ENCODE data around the gene FBXO45. TPM values are rescaled to one million over a fixed set of nuclear protein-coding genes. Genes with fewer than 3 reads are reported as not detected.

FBXO45 gene
- polyA plus RNA-seq, 2 of the 4 experiments (the other 2 are of a cell fraction): 6.8 to 19.4 TPM

GRCh38 chr3:196541684-196542445 lies 26.6 kb upstream of the FBXO45 start:
- no peak for FAIRE-seq
- Histone ChIP-seq H3K27ac (no peak overlapping the region), H3K4me2 (no peak overlapping the region), H3K4me3 (no peak overlapping the region), H3K9me3 (no peaks in the 10 kb centered on the region), H3K4me1 (no peaks in the 10 kb centered on the region)
- TF ChIP-seq SREBF2 (IDR thresholded peaks at IDR 0.05): no peak
- TF ChIP-seq RAD21 (conservative IDR thresholded peaks at IDR 0.05 in 1 of 2, IDR thresholded peaks at IDR 0.05 in 1 of 2): no peak
- TF ChIP-seq MAZ (IDR thresholded peaks at IDR 0.05; ENCODE audit: borderline replicate concordance, low read depth, low read length): no peak
- TF ChIP-seq MAFK (IDR thresholded peaks at IDR 0.05; ENCODE audit: partially characterized antibody): no peak
- no peak for TF ChIP-seq USF2 (IDR thresholded peaks at IDR 0.05)
- no peak for TF ChIP-seq JUNB (IDR thresholded peaks at IDR 0.05)
- no peak for TF ChIP-seq KDM1A (IDR thresholded peaks at IDR 0.05; ENCODE audit: low read depth)
- TF ChIP-seq TFCP2L1 (CRISPR knock-in tag; IDR thresholded peaks at IDR 0.05): no peak
- TF ChIP-seq CHD2 (IDR thresholded peaks at IDR 0.05; ENCODE audit: low read length, partially characterized antibody): no peak
- TF ChIP-seq EP300 (IDR thresholded peaks at IDR 0.05): no peak
- no peak for TF ChIP-seq JUN (IDR thresholded peaks at IDR 0.05)
- TF ChIP-seq E2F6 (IDR thresholded peaks at IDR 0.05; ENCODE audit: borderline replicate concordance, low read depth): no peak
- TF ChIP-seq NFE2L2 (conservative IDR thresholded peaks at IDR 0.05; ENCODE audit: low read length): no peak
- TF ChIP-seq EHMT2 (IDR thresholded peaks at IDR 0.05; ENCODE audit: low read depth): no peak
- TF ChIP-seq RFX5 (IDR thresholded peaks at IDR 0.05): no peak
- CTCF ChIA-PET: interaction anchor here (1.3 kb wide), 1 partner anchor 13 kb away, joined by 7 read pairs; no protein-coding TSS in a partner anchor
- POLR2A ChIA-PET: no interaction called here
- 78% methylated on average over 6 of the region's 6 CpGs for WGBS (ENCODE audit: missing lambda C conversion rate)
- no peak for DNase-seq (ENCODE audit: low read depth in 1 of 2, low spot score in 1 of 2)
- no peak for ATAC-seq

GRCh38 chr3:196544491-196544992 lies 23.9 kb upstream of the FBXO45 start:
- H3K9me3 ChIP-seq: peaks cover 5% of the 10 kb centered on the region; the same call in 2 of the 3 replicates
- H3K4me3 ChIP-seq: no peak overlapping the region
- ChIA-PET POLR2A (no interaction called here), CTCF (no interaction called here)
- no peak overlapping the region for H3K27ac ChIP-seq
- no peak for FAIRE-seq
- no peaks in the 10 kb centered on the region for H3K4me1 ChIP-seq
- no peak for DNase-seq (ENCODE audit: low read depth in 1 of 2, low spot score in 1 of 2)
- H3K4me2 ChIP-seq: no peak overlapping the region
- 95% methylated on average over 2 of the region's 2 CpGs for WGBS (ENCODE audit: missing lambda C conversion rate)
- TF ChIP-seq ESRRA (IDR thresholded peaks at IDR 0.05; ENCODE audit: borderline replicate concordance, low read length): no peak
- no peak for TF ChIP-seq CBX8 (IDR thresholded peaks at IDR 0.05)
- no peak for TF ChIP-seq JUNB (IDR thresholded peaks at IDR 0.05)
- no peak for TF ChIP-seq USF2 (IDR thresholded peaks at IDR 0.05)
- no peak for TF ChIP-seq HDAC2 (IDR thresholded peaks at IDR 0.05)
- no peak for TF ChIP-seq ELK1 (IDR thresholded peaks at IDR 0.05; ENCODE audit: low read depth, low read length)
- TF ChIP-seq ZC3H11A (IDR thresholded peaks at IDR 0.05): no peak
- no peak for TF ChIP-seq SREBF2 (IDR thresholded peaks at IDR 0.05)
- TF ChIP-seq BCL3 (IDR thresholded peaks at IDR 0.05): no peak
- TF ChIP-seq CHD2 (IDR thresholded peaks at IDR 0.05; ENCODE audit: low read length, partially characterized antibody): no peak
- no peak for TF ChIP-seq EHMT2 (IDR thresholded peaks at IDR 0.05; ENCODE audit: low read depth)
- TF ChIP-seq REST (IDR thresholded peaks at IDR 0.05): no peak
- TF ChIP-seq BHLHE40 (IDR thresholded peaks at IDR 0.05; ENCODE audit: low read depth, low read length): no peak
- no peak for TF ChIP-seq EP300 (IDR thresholded peaks at IDR 0.05)
- no peak for TF ChIP-seq CHD4 (IDR thresholded peaks at IDR 0.05; ENCODE audit: borderline replicate concordance)
- TF ChIP-seq PBX3 (IDR thresholded peaks at IDR 0.05): no peak
- TF ChIP-seq MYC (IDR thresholded peaks at IDR 0.05; ENCODE audit: borderline replicate concordance, low read length): no peak
- ATAC-seq: no peak

All from A549 (cell line).